Right renal cortex interstitium (tissue), 3 donors: ENCODE results near the gene HBQ1. TPM values are rescaled to one million over a fixed set of nuclear protein-coding genes. Genes with fewer than 3 reads are reported as not detected.
"Not testable (repeated sequence)": the region's sequence is repeated elsewhere in the genome, so short reads cannot be mapped to it uniquely, and the experiment has no call there.

Experiments used
- DNase-seq, 3 donors: peaks; one replicate each; pipeline ENCODE4 v3.0.0-alpha.2; 2013; ENCODE audit warnings: low read depth in 3 of 3, low spot score in 2 of 3
- polyA plus RNA-seq, 3 donors: library from polyadenylated mRNA; unstranded; fragments of 120-200 nt; gene quantifications; one replicate each; pipeline ENCODE4 v1.2.1, GENCODE V29; 2013; ENCODE audit not compliant: insufficient read length in 3 of 3

Gene HBQ1
- polyA plus RNA-seq, 3 donors = 0.31 to 0.67 (median 0.39) TPM

DNA sequence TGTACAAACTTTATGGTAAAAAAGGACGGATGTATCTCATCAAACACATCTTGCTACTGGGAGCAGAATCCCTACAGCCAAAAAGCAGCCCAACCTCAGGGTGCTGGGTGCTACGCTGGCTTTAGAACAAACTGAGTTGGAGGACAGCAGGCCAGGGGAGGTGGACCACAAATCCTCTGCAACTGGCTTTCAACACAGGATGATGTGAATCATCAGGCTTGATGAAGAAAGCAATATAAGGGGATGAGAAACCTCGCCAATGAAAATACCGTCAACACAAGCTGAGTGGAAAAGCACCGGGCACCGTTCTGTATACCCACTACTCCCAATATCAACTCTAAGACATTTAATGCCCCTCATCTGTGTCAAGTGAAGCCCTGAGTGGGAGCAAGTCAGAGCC lies 14.3 kb downstream of the HBQ1 start:
- DNase-seq = no peak

GRCh38 chr16:200388-200787 lies 20.1 kb downstream of the HBQ1 start:
- DNase-seq = no peak

DNA sequence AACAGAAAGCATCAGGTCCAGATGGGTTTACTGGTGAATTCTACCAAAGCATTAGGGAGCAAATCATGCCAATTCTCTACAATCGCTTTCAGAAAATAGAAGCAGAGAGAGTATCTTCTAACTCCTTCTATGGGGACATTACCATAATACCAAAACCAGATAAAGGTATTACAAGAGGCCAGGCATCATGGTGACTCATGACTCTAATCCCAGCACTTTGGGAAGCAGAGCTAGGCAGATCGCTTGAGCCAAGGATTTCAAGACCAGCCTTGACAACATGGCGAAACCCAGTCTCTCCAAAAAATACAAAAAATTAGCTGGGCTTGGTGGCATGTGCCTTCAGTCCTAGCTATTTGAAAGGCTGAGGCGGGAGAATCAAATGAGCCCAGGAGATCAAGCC lies 23.0 kb downstream of the HBQ1 start:
- DNase-seq = no peak

DNA sequence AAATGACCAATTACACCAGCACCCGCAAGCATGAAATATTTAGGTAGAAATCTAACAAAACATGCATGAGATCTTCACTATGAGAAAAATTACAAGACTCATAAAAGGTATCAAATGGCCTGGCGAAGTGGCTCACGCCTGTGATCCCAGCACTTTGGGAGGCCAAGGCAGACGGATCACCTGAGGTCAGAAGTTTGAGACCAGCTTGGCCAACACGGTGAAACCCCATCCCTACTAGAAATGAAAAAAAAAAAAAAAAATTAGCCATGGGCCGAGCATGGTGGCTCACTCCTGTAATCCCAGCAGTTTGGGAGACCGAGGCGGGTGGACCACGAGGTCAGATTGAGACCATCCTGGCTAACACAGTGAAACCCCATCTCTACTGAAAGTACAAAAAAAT lies 23.8 kb downstream of the HBQ1 start:
- not testable (repeated sequence) for DNase-seq

- DNase-seq = not testable (repeated sequence)
These were observed 29.1 kb downstream of the HBQ1 start for GRCh38 chr16:209359-209758.

DNA sequence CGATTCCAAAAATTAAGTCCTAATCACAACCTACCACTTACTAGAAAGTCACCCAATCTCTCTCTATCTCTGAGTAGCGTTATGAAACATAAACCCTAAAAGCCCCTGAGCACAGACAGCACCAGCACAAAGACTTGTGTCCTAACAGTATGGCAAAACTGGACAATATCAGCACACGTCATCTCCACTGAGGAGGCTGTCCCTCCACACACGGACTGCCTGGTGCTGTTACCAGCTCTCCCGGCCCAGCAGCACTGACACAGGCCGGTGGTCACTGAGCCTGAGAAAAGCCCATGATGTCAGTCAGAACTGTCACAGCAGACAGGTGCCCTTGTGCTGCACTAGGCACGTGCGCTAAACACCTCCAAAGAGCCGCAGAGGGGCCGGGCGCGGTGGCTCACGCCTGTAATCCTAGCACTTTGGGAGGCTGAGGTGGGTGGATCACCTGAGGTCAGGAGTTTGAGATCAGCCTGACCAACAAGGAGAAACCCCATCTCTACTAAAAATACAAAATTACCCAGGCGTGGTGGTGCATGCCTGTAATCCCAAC lies 31.4 kb downstream of the HBQ1 start:
- DNase-seq = not testable (repeated sequence)

- no peak for DNase-seq
These were observed 32.7 kb downstream of the HBQ1 start for GRCh38 chr16:212999-213398.

DNA sequence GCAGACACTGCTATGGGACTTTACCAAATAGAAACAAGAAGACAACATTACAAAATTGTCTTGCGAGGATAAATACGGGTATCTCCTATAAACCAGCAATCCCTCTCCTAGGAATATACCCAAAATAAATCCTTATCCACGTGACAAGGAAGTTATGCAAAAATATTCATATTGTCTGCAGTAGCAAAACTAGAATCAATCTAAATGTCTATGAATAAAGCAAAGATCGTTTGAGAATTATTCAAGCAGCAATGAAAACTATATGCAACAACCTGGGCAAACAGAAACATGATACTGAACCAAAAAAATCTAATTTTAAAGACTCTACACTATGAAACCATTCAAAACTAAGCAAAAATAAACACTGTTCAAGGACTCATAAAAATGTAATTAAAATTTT lies 39.8 kb downstream of the HBQ1 start:
- no peak for DNase-seq

DNA sequence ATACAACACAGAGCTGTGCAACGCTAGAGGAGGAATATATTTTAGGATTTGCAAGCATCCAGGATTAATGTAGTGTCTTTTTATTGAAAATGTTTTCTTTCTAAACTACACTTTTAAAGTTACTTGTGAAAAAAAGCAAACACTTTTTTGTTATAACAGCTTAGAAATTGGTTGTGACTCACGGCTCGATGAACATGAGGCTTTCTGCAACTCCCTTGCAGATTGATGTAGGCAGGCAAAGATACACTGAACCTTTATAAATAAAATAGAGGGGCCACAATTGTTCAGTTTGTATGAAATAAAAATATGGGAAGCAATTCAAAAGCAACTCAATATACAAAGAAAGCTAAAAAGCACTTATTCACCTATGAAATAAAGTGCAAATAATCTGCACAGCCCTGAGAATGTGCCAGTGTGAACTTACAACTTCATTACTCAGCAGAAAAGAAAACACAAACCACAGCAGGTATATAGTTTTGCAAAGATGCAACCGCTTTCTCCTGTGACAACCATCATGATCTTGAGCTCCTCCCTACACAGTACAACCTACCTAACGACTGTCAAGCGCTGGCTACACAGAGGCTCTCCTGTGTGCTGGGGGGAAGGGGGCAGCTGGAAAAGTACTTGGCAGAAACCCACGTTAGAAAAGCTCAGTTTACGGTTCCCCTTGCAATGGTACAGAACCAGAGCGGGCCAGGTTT lies 48.0 kb downstream of the HBQ1 start:
- no peak for DNase-seq

DNA sequence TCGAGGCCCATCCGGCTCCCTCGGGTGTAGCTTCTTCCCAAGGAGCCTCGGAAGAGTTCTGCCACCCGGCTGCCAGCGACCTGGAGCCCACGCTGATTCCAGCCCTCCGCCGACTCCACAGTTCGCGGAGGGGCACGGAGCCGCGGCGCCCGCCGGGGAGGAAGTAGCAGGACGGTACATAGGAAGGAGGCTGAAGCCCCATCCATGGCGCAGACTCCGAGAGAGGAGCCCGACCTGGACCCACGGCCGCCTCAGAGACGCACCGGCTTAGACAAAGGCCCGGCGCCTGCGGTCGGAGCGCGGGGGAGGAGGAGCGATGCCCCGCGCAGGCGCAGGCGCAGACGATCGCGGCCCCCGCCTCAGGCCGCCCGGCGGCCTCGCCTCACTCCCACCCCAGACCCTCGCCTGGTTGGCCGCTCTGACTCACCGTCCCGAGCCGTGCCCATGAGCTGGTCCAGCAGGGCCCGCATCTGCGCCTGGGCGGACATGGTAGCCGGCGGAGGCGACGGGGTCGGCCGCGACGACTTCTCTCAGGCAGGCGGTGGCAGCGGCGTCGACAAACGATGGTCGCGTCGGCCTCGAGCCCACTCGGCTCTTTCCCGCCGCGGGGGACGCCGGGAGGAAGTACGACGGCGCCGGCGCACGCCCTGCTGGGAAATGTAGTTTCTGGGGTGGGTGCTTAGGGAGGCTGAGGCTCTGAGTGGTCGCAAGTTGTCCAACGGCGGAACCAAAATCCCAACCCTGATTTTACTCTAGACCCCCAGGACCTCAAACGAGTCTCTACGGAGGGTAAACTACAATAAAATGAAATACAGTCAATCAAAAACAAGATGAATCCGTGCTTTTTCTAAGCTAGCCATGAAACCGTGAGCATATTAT lies 48.8 kb downstream of the HBQ1 start, which contains the start of gene LUC7L:
TSS of gene LUC7L (minus strand) at position 598 of the 879 bp plus-strand sequence. CDS start at position 488, 110 bp downstream.
- DNase-seq = peak; percentile 80 to 88 (median 82)

- no peak for DNase-seq
These were observed 49.5 kb downstream of the HBQ1 start for GRCh38 chr16:229731-230281.

DNA sequence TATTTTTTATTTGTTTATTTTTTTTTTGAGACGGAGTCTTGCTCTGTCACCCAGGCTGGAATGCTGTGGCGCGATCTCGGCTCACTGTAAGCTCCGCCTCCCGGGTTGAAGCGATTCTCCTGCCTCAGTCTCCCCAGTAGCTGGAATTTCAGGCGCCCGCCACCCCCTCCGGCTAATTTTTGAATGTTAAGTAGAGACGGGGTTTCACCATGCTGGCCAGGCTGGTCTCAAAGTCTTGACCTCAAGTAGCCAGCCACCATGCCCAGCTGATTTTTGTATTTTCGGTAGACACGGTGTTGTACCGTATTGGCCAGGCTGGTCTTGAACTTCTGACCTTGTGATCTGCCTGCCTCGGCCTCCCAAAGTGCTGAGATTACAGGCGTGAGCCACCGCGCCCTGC lies 50.1 kb downstream of the HBQ1 start:
- DNase-seq = not testable (repeated sequence)

Other genes with a start within 250 kb of the HBQ1 start
- gene POLR3K, start 126.9 kb upstream of the HBQ1 start, polyA plus RNA-seq = 10 to 100 TPM; 14.7 to 16.5 (median 15.1) TPM
- 10 to 100 TPM; 40.0 to 54.0 (median 45.0) TPM for gene SNRNP25, start 126.6 kb upstream of the HBQ1 start, polyA plus RNA-seq
- 10 to 100 TPM; 20.1 to 20.8 (median 20.7) TPM for gene RHBDF1, start 107.8 kb upstream of the HBQ1 start, polyA plus RNA-seq
- 10 to 100 TPM; 16.0 to 19.4 (median 16.1) TPM for gene MPG, start 102.2 kb upstream of the HBQ1 start, polyA plus RNA-seq
- gene NPRL3, start 41.8 kb upstream of the HBQ1 start, polyA plus RNA-seq = 10 to 100 TPM; 24.8 to 29.8 (median 24.9) TPM
- 1 to 10 TPM in 2 of 3 donors, under 1 TPM in 1; 0.98 to 3.1 (median 1.1) TPM for gene HBZ, start 27.8 kb upstream of the HBQ1 start, polyA plus RNA-seq
- 1 to 10 TPM; 1.7 to 4.0 (median 3.5) TPM for gene HBM, start 14.5 kb upstream of the HBQ1 start, polyA plus RNA-seq
- gene HBA2, start 7.6 kb upstream of the HBQ1 start, polyA plus RNA-seq = 100 to 1,000 TPM; 754 to 948 (median 905) TPM
- 100 to 1,000 TPM; 505 to 589 (median 544) TPM for gene HBA1, start 3.8 kb upstream of the HBQ1 start, polyA plus RNA-seq
- gene LUC7L, start 49.0 kb downstream of the HBQ1 start, polyA plus RNA-seq = 100 to 1,000 TPM; 103 to 129 (median 117) TPM
- 10 to 100 TPM; 64.6 to 77.8 (median 64.6) TPM for gene FAM234A, start 54.4 kb downstream of the HBQ1 start, polyA plus RNA-seq
- gene RGS11, start 95.5 kb downstream of the HBQ1 start, polyA plus RNA-seq = 1 to 10 TPM in 2 of 3 donors, under 1 TPM in 1; 0.44 to 1.1 (median 1.0) TPM
- 1 to 10 TPM; 1.5 to 2.6 (median 2.5) TPM for gene ARHGDIG, start 100.1 kb downstream of the HBQ1 start, polyA plus RNA-seq
- 1 to 10 TPM in 2 of 3 donors, under 1 TPM in 1; 0.49 to 1.4 (median 1.1) TPM for gene PDIA2, start 102.7 kb downstream of the HBQ1 start, polyA plus RNA-seq
- gene AXIN1, start 172.3 kb downstream of the HBQ1 start, polyA plus RNA-seq = 10 to 100 TPM; 15.2 to 17.0 (median 15.5) TPM
- gene MRPL28, start 190.1 kb downstream of the HBQ1 start, polyA plus RNA-seq = 10 to 100 TPM; 58.9 to 70.6 (median 61.9) TPM
- gene PGAP6, start 201.5 kb downstream of the HBQ1 start, polyA plus RNA-seq = 10 to 100 TPM; 53.9 to 75.4 (median 66.1) TPM
- 100 to 1,000 TPM in 2 of 3 donors, 10 to 100 TPM in 1; 95.3 to 124 (median 109) TPM for gene NME4, start 216.7 kb downstream of the HBQ1 start, polyA plus RNA-seq
- gene DECR2, start 221.4 kb downstream of the HBQ1 start, polyA plus RNA-seq = 10 to 100 TPM; 15.7 to 28.3 (median 21.6) TPM
- gene RAB11FIP3, start 245.2 kb downstream of the HBQ1 start, polyA plus RNA-seq = 10 to 100 TPM; 65.2 to 95.2 (median 81.0) TPM